Heart left ventricle (tissue), 16 donors: ENCODE data around the gene UPK3BL1. TPM values are rescaled to one million over a fixed set of nuclear protein-coding genes. Genes with fewer than 3 reads are reported as not detected.
A peak's percentile ranks its signal among the peaks of the same experiment; 100 is the strongest.
"Not testable (repeated sequence)": the region's sequence is repeated elsewhere in the genome, so short reads cannot be mapped to it uniquely, and the experiment has no call there.

Experiments used
- ATAC-seq, 4 donors: fragments of 200-7000 bp; cut with Tn5 transposase; one replicate each; pipeline ENCODE4 v1.9.1; 2020 to 2022; ENCODE audit warnings: moderate library complexity in 4 of 4, mild to moderate bottlenecking in 3 of 4, moderate number of reproducible peaks in 1 of 4
- DNase-seq, 5 donors: peaks; one replicate each; pipeline ENCODE4 v3.0.0-alpha.2; 2020
- H3K27ac ChIP-seq, 12 donors: fragments of 200-600 bp; sonication (generic) in 4 of 12; one replicate each; pipeline versions ENCODE4 v1.5.0 to v1.8.0; 2016 to 2022; ENCODE audit warnings: mild to moderate bottlenecking in 2 of 12
- H3K27me3 ChIP-seq, 9 donors: fragments of 200-600 bp; sonication (generic) in 2 of 9; one replicate each; pipeline versions ENCODE4 v1.5.1 to v1.8.0; 2016 to 2022; ENCODE audit warnings: mild to moderate bottlenecking in 3 of 9
- H3K36me3 ChIP-seq, 9 donors: fragments of 200-600 bp; sonication (generic) in 2 of 9; one replicate each; pipeline versions ENCODE4 v1.5.0 to v1.8.0; 2018 to 2022; ENCODE audit warnings: mild to moderate bottlenecking in 2 of 9
- H3K4me1 ChIP-seq, 12 donors: fragments of 200-600 bp; sonication (generic) in 4 of 12; one replicate each; pipeline versions ENCODE4 v1.5.0 to v1.8.0; 2016 to 2022; ENCODE audit warnings: mild to moderate bottlenecking in 3 of 12
- H3K4me3 ChIP-seq, 12 donors: fragments of 200-600 bp; sonication (generic) in 4 of 12; one replicate each; pipeline versions ENCODE4 v1.5.0 to v1.8.0; 2017 to 2022; ENCODE audit warnings: mild to moderate bottlenecking in 9 of 12, moderate library complexity in 4 of 12
- H3K9me3 ChIP-seq, 12 donors: fragments of 200-600 bp; sonication (generic) in 4 of 12; one replicate each; pipeline versions ENCODE4 v1.5.0 to v1.8.0; 2016 to 2022; ENCODE audit warnings: mild to moderate bottlenecking in 1 of 12
- WGBS, 4 donors: extraction: QIAGEN DNeasy Blood & Tissue Kit in 2 of 4; methylation state at CpG; one replicate each; pipeline versions ENCODE4 v1.1.5 to v1.1.7; 2013 to 2018; 5-methylcytosine and 5-hydroxymethylcytosine counted together
- intact Hi-C, 10 donors: fragments of 100-400 bp; cut with DNase I; formaldehyde crosslinking; loops; one replicate each; pipeline versions ENCODE4 v1.11.1 to v1.14.2; 2022
- polyA plus RNA-seq, 2 donors: library from polyadenylated mRNA; stranded (reverse); fragments of 200-250 nt; gene quantifications; one replicate each; pipeline ENCODE4 v1.2.3, GENCODE V29; 2013
- total RNA-seq, 9 donors: library from RNA; depleted of rRNA in 2 of 9; stranded (reverse); fragments of >200 nt in 2 of 9; fragmentation: NEBNext Ultra II Directional in 3 of 9; extraction: Animal tissue kit (Norgen Biotek cat#: 25700) in 3 of 9; gene quantifications; one replicate each; pipeline versions ENCODE4 v1.1.0 to v1.2.4, GENCODE V29; 2016 to 2023
- donor health status: ischemic (EF 13 %, LVEDD 7.1; RV severe dilation, severe dysfunction).
- donor health status: healthy with polysubstance abuse.
- donor health status: DM: no; HTN: yes; CAD: no.
- donor health status: DM: no; HTN: no; CAD: no.
- donor health status: ischemic (EF 25% LVEDD 6.9; RV normal size, moderate dysfunction).
- donor health status: ischemic (EF 25% LVEDD 5.7; RV mildly dilated, moderate dysfunction).
- donor health status: healthy.
- donor health status: DM: yes; HTN: yes; CAD: no.
- donor health status: ischemic (EF 35%, LVEDD 5.7; RV mildly dilated, moderate dysfunction).
- donor health status: nonischemic (EF 11% LVEDD 7.7; RV severe dilation, severe dysfunction).
- donor health status: DM: yes; HTN: yes; CAD: no.
- donor health status: PGD.
- donor health status: ischemic (EF 29% LVEDD 5.4; RV normal size, mild dysfunction).
- donor health status: nonischemic (EF 23%, LVEDD 6.1; RV moderate dilation, normal function).

The UPK3BL1 gene
- total and polyA plus RNA-seq, 11 donors, result 6.0 to 30.9 (median 12.8) TPM

DNA sequence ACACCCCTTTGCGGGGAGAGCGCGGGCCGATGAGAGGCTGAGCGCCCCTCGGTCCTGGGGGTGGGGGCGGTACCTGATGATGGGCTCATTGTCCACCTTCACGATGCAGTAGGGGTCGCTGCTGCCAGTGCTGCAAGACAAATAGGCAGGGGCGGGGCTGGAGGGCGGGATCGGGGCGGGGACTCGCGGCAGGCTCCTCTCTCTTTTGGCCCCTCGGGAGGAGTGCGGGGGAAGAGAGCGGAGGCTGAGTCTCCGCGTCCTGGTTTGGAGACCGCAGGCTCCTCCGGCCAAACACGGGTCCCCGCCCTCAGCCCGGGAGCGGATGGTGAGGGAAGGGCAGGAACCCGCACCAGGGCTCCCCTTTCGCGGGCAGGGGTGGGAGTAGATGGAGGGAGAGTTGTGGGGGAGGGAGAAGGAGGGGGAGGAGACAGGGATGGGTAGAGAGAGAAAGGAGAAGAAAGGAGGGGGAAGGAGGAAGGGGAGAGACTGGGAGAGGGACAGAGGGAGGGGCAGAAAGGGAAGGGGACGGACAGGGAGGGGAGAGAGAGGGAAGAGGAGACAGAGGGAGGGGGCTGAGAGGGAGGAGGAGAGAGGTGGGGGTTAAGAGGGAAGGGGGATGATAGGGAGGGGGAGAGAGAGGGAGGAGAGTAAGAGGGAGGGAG, 31.4 kb downstream of the UPK3BL1 start:
- no CpG with 5 or more reads among the region's 30 CpGs for WGBS, 4 donors

DNA sequence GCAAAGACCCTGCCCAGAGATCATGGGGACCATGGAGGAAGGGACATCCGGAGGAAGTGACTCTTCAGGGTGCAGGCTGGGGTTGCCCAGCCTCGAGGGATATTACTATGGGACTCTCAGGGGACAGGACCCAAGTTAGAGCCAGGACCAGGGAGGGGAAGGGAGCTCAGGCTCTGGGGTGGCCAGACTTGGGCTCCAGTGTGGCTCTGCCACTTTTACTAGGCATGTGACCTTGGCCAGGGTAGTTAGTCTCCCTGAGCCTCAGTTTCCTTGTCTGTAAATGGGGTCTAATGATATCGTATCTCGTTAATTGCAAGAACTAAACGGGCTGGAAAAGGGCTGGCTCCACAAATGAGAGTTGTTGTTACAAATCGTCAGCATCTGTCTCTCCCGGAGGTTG, 32.1 kb downstream of the UPK3BL1 start:
- 100% methylated on average over 2 of the region's 7 CpGs; no CpG with 5 or more reads in 3 of the 4 donors for WGBS, 4 donors
- H3K9me3 ChIP-seq, H3K27ac ChIP-seq, H3K36me3 ChIP-seq, H3K4me1 ChIP-seq, H3K4me3 ChIP-seq, intact Hi-C loops, H3K27me3 ChIP-seq, ATAC-seq: not testable (repeated sequence)
- peak in 3 of 5 donors; percentile 15 to 26 (median 17) for DNase-seq

More for the DNA sequence above, 31.4 kb downstream of the UPK3BL1 start:
- intact Hi-C loops, H3K36me3 ChIP-seq, H3K9me3 ChIP-seq, H3K27me3 ChIP-seq, H3K4me3 ChIP-seq, H3K4me1 ChIP-seq, DNase-seq, H3K27ac ChIP-seq: not testable (repeated sequence)
- peak; percentile 62 to 83 (median 73) for ATAC-seq

DNA sequence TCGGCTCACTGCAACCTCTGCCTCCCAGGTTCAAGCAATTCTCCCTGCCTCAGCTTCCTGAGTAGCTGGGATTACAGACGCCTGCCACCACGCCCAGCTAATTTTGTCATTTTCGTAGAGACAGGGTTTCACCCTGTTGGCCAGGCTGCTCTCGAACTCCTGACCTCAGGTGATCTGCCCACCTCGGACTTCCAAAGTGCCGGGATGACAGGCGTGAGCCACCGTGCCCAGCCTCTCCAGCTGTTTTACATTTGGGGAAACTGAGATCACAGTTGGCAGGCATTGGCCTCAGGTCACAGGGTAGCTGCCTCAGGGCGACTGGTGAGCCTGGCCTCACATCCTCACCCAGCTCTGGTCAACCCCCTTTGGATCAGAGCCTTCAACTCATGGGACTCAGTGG, 32.9 kb downstream of the UPK3BL1 start:
- 74 to 80% methylated on average over 5 of the region's 10 CpGs; no CpG with 5 or more reads in 2 of the 4 donors for WGBS, 4 donors
- intact Hi-C loops, result not testable (repeated sequence)

DNA sequence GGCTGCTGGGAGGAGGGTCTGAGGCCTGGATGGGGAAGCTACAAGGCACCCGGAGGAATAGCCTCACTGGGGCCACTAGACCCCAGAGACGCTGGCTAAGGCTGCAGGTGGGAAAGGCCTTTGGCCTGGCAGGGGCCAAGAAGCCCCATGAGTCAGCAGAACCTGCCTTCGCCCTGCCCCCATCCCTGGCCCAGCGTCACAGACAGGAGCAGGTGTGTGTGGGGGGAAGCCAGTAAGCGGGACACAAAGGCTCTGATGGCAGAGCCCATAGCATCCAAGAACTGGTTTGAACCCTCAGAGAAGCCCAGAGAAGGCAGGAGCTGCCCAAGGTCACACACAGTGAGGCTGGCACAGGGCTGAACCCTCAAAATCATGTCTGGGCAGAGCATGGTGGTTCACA, 35.7 kb downstream of the UPK3BL1 start:
- H3K36me3 ChIP-seq, H3K27me3 ChIP-seq, ATAC-seq, H3K27ac ChIP-seq, intact Hi-C loops, H3K4me1 ChIP-seq, DNase-seq, H3K4me3 ChIP-seq, H3K9me3 ChIP-seq: not testable (repeated sequence)
- no CpG with 5 or more reads among the region's 5 CpGs for WGBS, 4 donors

More for the DNA sequence above, 32.9 kb downstream of the UPK3BL1 start:
- not testable (repeated sequence) for H3K36me3 ChIP-seq, ATAC-seq, H3K4me1 ChIP-seq, DNase-seq, H3K27ac ChIP-seq, H3K4me3 ChIP-seq, H3K9me3 ChIP-seq, H3K27me3 ChIP-seq

DNA sequence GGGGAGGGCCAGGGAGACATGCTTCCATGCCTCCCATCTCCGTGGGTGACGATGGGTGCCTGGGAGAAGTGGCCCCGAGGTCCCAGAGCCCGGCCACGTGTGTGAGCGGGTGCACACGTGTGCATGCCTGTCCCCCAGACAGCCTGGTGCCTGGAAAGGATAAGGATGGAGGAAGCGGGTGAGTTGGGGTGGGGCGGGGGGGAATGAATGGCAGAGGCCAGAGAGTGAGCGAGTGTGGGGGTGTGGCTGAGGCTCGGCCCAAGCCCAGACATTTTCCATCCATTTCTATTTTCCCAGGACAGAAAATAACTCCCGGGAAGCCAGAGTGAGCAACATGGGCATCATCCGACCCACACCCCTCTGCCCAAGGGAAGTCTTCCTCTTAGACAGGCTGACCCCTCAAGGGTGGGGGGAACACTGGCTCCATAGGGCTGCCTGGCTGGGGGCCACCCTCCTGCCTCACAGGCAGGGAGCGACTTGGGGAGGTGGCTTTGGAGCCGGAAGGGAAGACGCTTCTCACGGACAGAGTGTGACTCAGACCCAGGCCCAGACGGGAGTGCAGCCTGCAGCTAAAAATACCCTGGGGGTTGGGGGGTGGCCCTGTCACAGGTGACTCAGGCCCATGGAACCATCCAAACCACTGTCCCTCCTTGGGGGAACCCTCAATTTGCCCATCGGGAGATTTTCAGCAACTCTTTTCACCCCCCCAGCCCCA, 38.0 kb downstream of the UPK3BL1 start:
- intact Hi-C loops, H3K27ac ChIP-seq, H3K27me3 ChIP-seq, DNase-seq, H3K36me3 ChIP-seq, H3K9me3 ChIP-seq, H3K4me3 ChIP-seq, H3K4me1 ChIP-seq: not testable (repeated sequence)
- WGBS, 4 donors, result 36% methylated on average over 5 of the region's 19 CpGs; no CpG with 5 or more reads in 3 of the 4 donors
- peak in 3 of 4 donors; percentile 41 to 79 (median 49) for ATAC-seq

DNA sequence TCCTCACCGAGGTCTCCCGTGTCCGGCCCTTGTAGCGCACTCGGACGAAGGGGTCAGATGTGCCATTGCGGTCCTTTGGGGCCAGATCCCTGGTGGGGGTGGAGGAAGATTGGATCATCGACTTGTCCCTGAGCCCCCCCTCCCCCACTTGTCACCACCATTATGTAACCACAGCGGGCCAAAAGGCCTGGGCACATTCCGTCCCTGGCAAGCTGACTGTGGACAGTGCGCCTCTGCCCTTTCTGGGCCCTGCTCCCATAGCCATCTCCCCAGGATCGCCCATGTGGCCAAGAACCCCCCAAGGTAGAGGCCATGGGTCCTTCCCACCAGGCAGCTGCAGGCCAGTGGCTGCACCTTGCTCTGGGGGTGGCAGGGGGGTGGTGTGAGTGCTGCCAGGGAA, 40.3 kb downstream of the UPK3BL1 start:
- intact Hi-C loops, H3K36me3 ChIP-seq, H3K4me3 ChIP-seq, DNase-seq, H3K27me3 ChIP-seq, H3K4me1 ChIP-seq, H3K27ac ChIP-seq, H3K9me3 ChIP-seq: not testable (repeated sequence)
- peak in 1 of 4 donors; percentile 18 for ATAC-seq
- WGBS, 4 donors, result no CpG with 5 or more reads among the region's 12 CpGs

DNA sequence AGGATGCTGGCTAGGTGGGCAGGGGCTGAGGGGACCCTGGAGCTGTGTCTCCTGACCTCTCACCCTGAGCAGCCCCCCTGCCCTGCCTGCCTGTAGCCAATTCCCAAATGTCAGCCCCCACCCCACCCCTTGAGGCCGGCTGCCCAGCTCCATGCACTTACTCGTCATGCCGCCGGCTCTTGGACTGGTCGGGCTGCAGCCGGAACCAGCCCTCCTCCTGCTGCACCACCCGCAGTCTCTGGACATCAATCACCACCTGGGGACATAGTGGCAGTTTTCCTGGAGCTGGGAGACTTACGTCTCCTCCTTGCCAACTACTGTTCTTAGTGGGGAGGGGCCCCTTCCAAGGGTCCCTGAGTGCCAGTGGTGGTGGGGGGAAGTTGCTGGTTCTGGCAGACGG, 42.9 kb downstream of the UPK3BL1 start:
- DNase-seq, intact Hi-C loops, H3K9me3 ChIP-seq, ATAC-seq, H3K4me1 ChIP-seq, H3K27ac ChIP-seq, H3K4me3 ChIP-seq, H3K36me3 ChIP-seq, H3K27me3 ChIP-seq: not testable (repeated sequence)
- no CpG with 5 or more reads among the region's 9 CpGs for WGBS, 4 donors

DNA sequence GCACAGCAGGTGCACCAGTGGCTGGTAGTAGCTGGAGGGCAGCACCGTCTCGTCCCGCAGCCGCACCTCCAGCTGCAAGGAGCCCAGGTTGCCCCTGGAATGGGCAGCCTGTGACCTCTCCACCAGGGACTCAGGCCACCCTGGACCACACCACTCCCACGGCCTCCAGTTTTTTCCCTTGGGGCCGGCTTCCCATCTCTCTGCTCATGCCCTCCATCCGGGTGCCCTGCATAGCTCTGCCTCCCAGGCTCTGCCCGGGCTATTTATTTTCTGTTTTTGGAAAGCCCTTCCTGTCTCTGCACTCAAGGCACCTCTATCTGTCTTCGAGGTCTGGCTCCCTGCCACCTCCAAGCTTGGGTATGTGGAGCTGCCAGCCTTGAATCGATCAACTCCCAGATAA, 46.6 kb downstream of the UPK3BL1 start:
- WGBS, 4 donors, result 79 to 93% (median 85%) methylated on average over 4 of the region's 10 CpGs; no CpG with 5 or more reads in 1 of the 4 donors
- H3K9me3 ChIP-seq, intact Hi-C loops, H3K4me1 ChIP-seq, ATAC-seq, H3K27me3 ChIP-seq, H3K27ac ChIP-seq, H3K36me3 ChIP-seq, H3K4me3 ChIP-seq: not testable (repeated sequence)
- peak in 2 of 5 donors; percentile 10 to 14 for DNase-seq

DNA sequence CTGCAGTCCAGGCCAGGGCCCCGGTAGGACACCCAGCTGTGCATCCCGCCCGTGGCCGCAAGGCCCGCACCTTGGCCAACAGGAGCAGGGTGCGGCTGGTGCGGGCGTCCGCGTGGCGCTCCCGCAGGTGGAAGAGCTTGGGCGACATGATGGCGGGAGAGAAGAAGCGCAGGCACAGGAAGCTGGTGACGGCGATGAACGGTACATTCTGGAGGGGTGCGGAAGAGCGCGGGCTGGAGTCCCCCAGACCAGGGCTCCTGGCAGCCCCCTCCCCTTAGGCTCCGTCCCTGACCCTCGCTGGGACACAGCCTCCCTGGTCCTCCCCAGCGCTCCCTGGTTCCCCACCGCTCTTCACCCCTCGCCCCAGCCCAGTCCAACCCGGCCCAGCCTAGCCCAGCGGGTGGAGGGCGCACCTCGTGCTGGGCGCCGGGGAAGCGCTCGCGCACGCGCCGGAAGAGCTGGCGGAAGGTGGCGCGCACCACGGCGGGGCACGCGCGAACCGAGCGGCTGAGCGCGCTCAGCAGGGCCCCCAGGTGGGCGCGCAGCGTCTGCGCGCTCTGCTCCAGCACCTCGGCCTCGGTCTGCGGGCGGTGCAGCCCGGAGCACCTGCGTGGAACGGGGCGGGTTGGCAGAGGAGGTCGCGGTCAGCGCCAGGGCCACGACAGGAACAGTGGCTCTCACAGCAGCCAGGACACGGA, 48.8 kb downstream of the UPK3BL1 start:
- H3K4me3 ChIP-seq, DNase-seq, H3K4me1 ChIP-seq, H3K9me3 ChIP-seq, H3K27me3 ChIP-seq, H3K27ac ChIP-seq, H3K36me3 ChIP-seq, intact Hi-C loops: not testable (repeated sequence)
- peak in 3 of 4 donors; percentile 25 to 38 (median 31) for ATAC-seq
- no CpG with 5 or more reads among the region's 68 CpGs for WGBS, 4 donors

DNA sequence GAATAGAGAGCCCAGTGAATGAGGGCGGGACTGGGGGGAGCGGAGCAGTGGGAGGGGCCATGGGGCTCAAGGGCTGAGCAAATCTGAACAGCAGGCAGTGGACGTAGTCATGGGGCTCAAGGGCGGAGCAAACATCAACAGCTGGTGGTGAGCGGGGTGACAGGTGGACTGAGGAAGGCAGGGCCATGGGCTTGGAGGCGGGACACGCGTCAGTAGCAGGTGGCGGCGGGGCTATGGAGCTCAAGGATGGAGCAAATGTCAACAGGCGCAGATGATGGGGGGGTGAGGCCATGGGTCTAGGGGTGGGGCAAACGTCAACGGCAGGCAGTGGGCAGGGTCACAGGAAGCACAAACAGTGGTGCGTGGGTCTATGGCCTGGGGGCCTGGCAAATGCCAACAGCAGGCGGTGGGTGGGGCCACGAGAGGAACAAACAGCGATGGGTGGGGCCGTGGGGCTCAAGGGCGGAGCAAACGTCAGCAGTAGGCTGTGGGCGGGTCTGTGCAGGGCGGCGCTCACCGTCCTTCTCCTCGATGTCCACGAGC, 50.0 kb downstream of the UPK3BL1 start:
- WGBS, 4 donors, result 21 to 26% (median 24%) methylated on average over 6 to 8 of the region's 26 CpGs
- not testable (repeated sequence) for H3K27ac ChIP-seq
- peak; percentile 79 to 87 (median 82) for ATAC-seq

More for the DNA sequence above, 50.0 kb downstream of the UPK3BL1 start:
- H3K9me3 ChIP-seq, intact Hi-C loops, H3K27me3 ChIP-seq, H3K4me3 ChIP-seq, H3K36me3 ChIP-seq, H3K4me1 ChIP-seq: not testable (repeated sequence)
- peak; percentile 20 to 64 (median 32) for DNase-seq
